HEK293 (cell line): ENCODE measurements around the gene DNAJC11.

Experiments used
- CTCF ChIA-PET: fragments of 350-600 bp; formaldehyde crosslinking; extraction: SDS; loops from one replicate; lab custom pipeline; 2021; ENCODE audit warnings: antibody characterized with exemption; lab: Yijun Ruan, JAX
- POLR2A ChIA-PET: fragments of 300-600 bp; formaldehyde crosslinking; extraction: SDS; loops from one replicate; lab custom pipeline; 2020; ENCODE audit warnings: antibody characterized with exemption, inconsistent platforms; lab: Yijun Ruan, JAX
- H3K27ac ChIP-seq: fragments of 200-500 bp; sonication (Bioruptor generic); 2 replicates; pipeline ENCODE4 v1.5.1; 2014; ENCODE audit warnings: low read depth, low read length, control low read depth, inconsistent platforms; ENCODE audit errors: extremely low read depth
- H3K36me3 ChIP-seq, 2 experiments: fragments of 200-500 bp in 1 of 2; sonication (Bioruptor generic) in 1 of 2; 1 replicate in 1 of 2; 2 replicates in 1 of 2; pipeline ENCODE4 v1.5.1; 2014 to 2017; ENCODE audit warnings: inconsistent platforms in 2 of 2, low read length in 2 of 2; ENCODE audit not compliant: control insufficient read depth in 2 of 2, insufficient read depth in 1 of 2
- H3K4me1 ChIP-seq: fragments of 200-500 bp; sonication (Bioruptor generic); 2 replicates; pipeline ENCODE4 v1.5.1; 2014; ENCODE audit warnings: mild to moderate bottlenecking, low read length, inconsistent platforms; ENCODE audit not compliant: control insufficient read depth, insufficient read depth
- H3K4me3 ChIP-seq: 2 replicates; pipeline ENCODE4 v1.5.1; 2011; ENCODE audit warnings: low read depth, mild to moderate bottlenecking, control low read depth, low read length, moderate library complexity
- H3K9me3 ChIP-seq: fragments of 200-500 bp; sonication (Bioruptor generic); 2 replicates; pipeline ENCODE4 v1.5.1; 2014; ENCODE audit warnings: low read depth, low read length, inconsistent platforms; ENCODE audit not compliant: control insufficient read depth, insufficient read depth
- BCL11A ChIP-seq: fragments of 450-650 bp; formaldehyde crosslinking; IDR thresholded peaks from 2 replicates; pipeline ENCODE4 v1.5.1; 2016; ENCODE audit warnings: low read depth, missing biosample characterization, missing genetic modification characterization
- BCL11B ChIP-seq: fragments of 450-650 bp; formaldehyde crosslinking; IDR thresholded peaks from 2 replicates; pipeline ENCODE4 v1.5.1; 2016; ENCODE audit warnings: low read depth, missing biosample characterization, missing genetic modification characterization
- CTCF ChIP-seq: fragments of 450-650 bp; formaldehyde crosslinking; IDR thresholded peaks from 2 replicates; pipeline ENCODE4 v1.5.1; 2016; ENCODE audit warnings: missing biosample characterization, missing genetic modification characterization
- ELK4 ChIP-seq: IDR thresholded peaks from 2 replicates; pipeline ENCODE4 v1.6.1; 2011; ENCODE audit warnings: mild to moderate bottlenecking, low read depth, low read length, borderline replicate concordance
- KLF10 ChIP-seq: fragments of 450-650 bp; IDR thresholded peaks from 2 replicates; pipeline ENCODE4 v1.5.1; 2018; ENCODE audit warnings: missing biosample characterization, mild to moderate bottlenecking, missing genetic modification characterization
- MYNN ChIP-seq: fragments of 450-650 bp; formaldehyde crosslinking; IDR thresholded peaks from 2 replicates; pipeline ENCODE4 v1.5.1; 2016; ENCODE audit warnings: missing biosample characterization, missing genetic modification characterization, borderline replicate concordance
- PATZ1 ChIP-seq: fragments of 450-650 bp; formaldehyde crosslinking; IDR thresholded peaks from 2 replicates; pipeline ENCODE4 v1.5.1; 2016; ENCODE audit warnings: missing biosample characterization, missing genetic modification characterization
- ZBTB7A ChIP-seq: fragments of 450-650 bp; formaldehyde crosslinking; IDR thresholded peaks from 2 replicates; pipeline ENCODE4 v1.5.1; 2016; ENCODE audit warnings: low read depth, missing biosample characterization, missing genetic modification characterization
- ZIC2 ChIP-seq: fragments of 450-650 bp; formaldehyde crosslinking; IDR thresholded peaks from 2 replicates; pipeline ENCODE4 v1.5.1; 2016; ENCODE audit warnings: missing biosample characterization, missing genetic modification characterization
- ZNF121 ChIP-seq: fragments of 450-650 bp; formaldehyde crosslinking; IDR thresholded peaks from 2 replicates; pipeline ENCODE4 v1.5.1; 2016; ENCODE audit warnings: missing biosample characterization, missing genetic modification characterization
- ZNF132 ChIP-seq: fragments of 450-650 bp; formaldehyde crosslinking; IDR thresholded peaks from 2 replicates; pipeline ENCODE4 v1.5.1; 2017; ENCODE audit warnings: missing biosample characterization, missing genetic modification characterization, borderline replicate concordance
- ZNF140 ChIP-seq: fragments of 450-650 bp; formaldehyde crosslinking; IDR thresholded peaks from 2 replicates; pipeline ENCODE4 v1.5.1; 2016; ENCODE audit warnings: missing biosample characterization, missing genetic modification characterization
- ZNF169 ChIP-seq: fragments of 450-650 bp; formaldehyde crosslinking; IDR thresholded peaks from 2 replicates; pipeline ENCODE4 v1.5.1; 2016; ENCODE audit warnings: missing biosample characterization, missing genetic modification characterization
- ZNF266 ChIP-seq: fragments of 450-650 bp; formaldehyde crosslinking; IDR thresholded peaks from 2 replicates; pipeline ENCODE4 v1.5.1; 2016; ENCODE audit warnings: missing biosample characterization, missing genetic modification characterization, low read depth
- ZNF426 ChIP-seq: fragments of 450-650 bp; formaldehyde crosslinking; IDR thresholded peaks from 2 replicates; pipeline ENCODE4 v1.5.1; 2017; ENCODE audit warnings: missing biosample characterization, missing genetic modification characterization, mild to moderate bottlenecking, inconsistent platforms, moderate library complexity
- ZNF513 ChIP-seq: fragments of 450-650 bp; IDR thresholded peaks from 2 replicates; pipeline ENCODE4 v1.5.1; 2018; ENCODE audit warnings: missing biosample characterization, missing genetic modification characterization
- ZNF585B ChIP-seq: fragments of 450-650 bp; formaldehyde crosslinking; IDR thresholded peaks from 2 replicates; pipeline ENCODE4 v1.5.1; 2016; ENCODE audit warnings: missing biosample characterization, missing genetic modification characterization
- ZNF660 ChIP-seq: fragments of 450-650 bp; IDR thresholded peaks from 2 replicates; pipeline ENCODE4 v1.5.1; 2018; ENCODE audit warnings: missing biosample characterization, mild to moderate bottlenecking, missing genetic modification characterization
- ZNF664 ChIP-seq: fragments of 450-650 bp; formaldehyde crosslinking; IDR thresholded peaks from 2 replicates; pipeline ENCODE4 v1.5.1; 2016; ENCODE audit warnings: missing biosample characterization, missing genetic modification characterization
- ZNF692 ChIP-seq: fragments of 450-650 bp; formaldehyde crosslinking; IDR thresholded peaks from 2 replicates; pipeline ENCODE4 v1.5.1; 2016; ENCODE audit warnings: missing biosample characterization, missing genetic modification characterization
- ZNF791 ChIP-seq: fragments of 450-650 bp; formaldehyde crosslinking; IDR thresholded peaks from 2 replicates; pipeline ENCODE4 v1.5.1; 2016; ENCODE audit warnings: missing biosample characterization, missing genetic modification characterization
- ZNF837 ChIP-seq: fragments of 450-650 bp; formaldehyde crosslinking; IDR thresholded peaks from 2 replicates; pipeline ENCODE4 v1.5.1; 2016; ENCODE audit warnings: missing biosample characterization, missing genetic modification characterization
- ZSCAN5A ChIP-seq: fragments of 450-650 bp; formaldehyde crosslinking; IDR thresholded peaks from 2 replicates; pipeline ENCODE4 v1.5.1; 2016; ENCODE audit warnings: missing biosample characterization, missing genetic modification characterization

Gene DNAJC11

GRCh38 chr1:6602669-6603237 is 98.9 kb downstream of the DNAJC11 start, which contains the start of gene KLHL21 (continued):
- no peak for TF ChIP-seq ELK4
- TF ChIP-seq ZNF791 (tag by site-specific recombination) = 0 out of 2 replicates have a peak, but pooled peaks have one; percentile 27
- 0 out of 2 replicates have a peak, but pooled peaks have one; percentile 18 for TF ChIP-seq ZNF692
- TF ChIP-seq ZNF660 (tag by site-specific recombination) = peak; percentile 70
- TF ChIP-seq ZNF664 (tag by site-specific recombination) = no peak
- peak; percentile 4; the same call in 1 of the 2 replicates for TF ChIP-seq ZNF169 (tag by site-specific recombination)
- 0 out of 2 replicates have a peak, but pooled peaks have one; percentile 41 for TF ChIP-seq ZNF513 (tag by site-specific recombination)
- TF ChIP-seq BCL11B = 0 out of 2 replicates have a peak, but pooled peaks have one; percentile 17
- TF ChIP-seq ZNF140 (tag by site-specific recombination) = no peak
- peak; percentile 93 for TF ChIP-seq KLF10 (tag by site-specific recombination)

- ChIA-PET POLR2A (interaction anchor here (0.6 to 3.5 kb wide), 15 partner anchors 8 to 187 kb away, joined by 3 to 25 read pairs (median 4); partner anchors contain the start of genes NOL9, PHF13, TAS1R1 and THAP3), CTCF (interaction anchor here (1.4 to 1.6 kb wide), 2 partner anchors 45 to 47 kb away, joined by 3 to 4 read pairs; partner anchors contain the start of gene TAS1R1)
- H3K4me3 ChIP-seq = peak overlapping the region; percentile 58
- no peaks in the 10 kb centered on the region for H3K4me1 ChIP-seq
- H3K9me3 ChIP-seq = no peaks in the 10 kb centered on the region
- H3K27ac ChIP-seq = peak overlapping the region; percentile 82; the same call in 1 of the 2 replicates
- H3K36me3 ChIP-seq = peaks cover 0 to 32% of the 10 kb centered on the region in 2 experiments; a peak in 1 of 3 replicates
- peak; percentile 14; the same call in 1 of the 2 replicates for TF ChIP-seq ZBTB7A (tag by site-specific recombination)
- TF ChIP-seq ZSCAN5A (tag by site-specific recombination) = peak; percentile 9; the same call in 1 of the 2 replicates
- TF ChIP-seq CTCF (tag by site-specific recombination) = 0 out of 2 replicates have a peak, but pooled peaks have one; percentile 24
- TF ChIP-seq PATZ1 (tag by site-specific recombination) = 0 out of 2 replicates have a peak, but pooled peaks have one; percentile 11
- no peak for TF ChIP-seq BCL11A (tag by site-specific recombination)
- no peak for TF ChIP-seq ZNF266 (tag by site-specific recombination)
- no peak for TF ChIP-seq MYNN (tag by site-specific recombination)
- TF ChIP-seq ZIC2 = peak; percentile 90
- no peak for TF ChIP-seq ZNF837
- TF ChIP-seq ZNF585B (tag by site-specific recombination) = no peak
- no peak for TF ChIP-seq ZNF132 (tag by site-specific recombination)
- no peak for TF ChIP-seq ZNF426 (tag by site-specific recombination)
- no peak for TF ChIP-seq ZNF791 (tag by site-specific recombination)
- 0 out of 2 replicates have a peak, but pooled peaks have one; percentile 80 for TF ChIP-seq ZNF121 (tag by site-specific recombination)
Measured at GRCh38 chr1:6601923-6602668, 99.5 kb downstream of the DNAJC11 start.
